GM23338 (cell line): Measurements from ENCODE around the gene SASH1. TPM values are rescaled to one million over a fixed set of nuclear protein-coding genes. Genes with fewer than 3 reads are reported as not detected.

Experiments
- ATAC-seq: fragments of 200-7000 bp; cut with Tn5 transposase; 3 replicates; pipeline ENCODE4 v1.9.1; 2020
- DNase-seq: peaks from one replicate; pipeline ENCODE4 v3.0.0-alpha.2; 2015; ENCODE audit warnings: low spot score
- H2AFZ ChIP-seq: fragments of 200-600 bp; sonication (generic); 2 replicates; pipeline ENCODE4 v1.8.0; 2016; ENCODE audit warnings: antibody characterized with exemption, mild to moderate bottlenecking, moderate library complexity
- H3F3A ChIP-seq: fragments of 200-600 bp; sonication (generic); replicated peaks from 2 replicates; pipeline ENCODE4 v1.8.0; 2017; ENCODE audit warnings: antibody characterized with exemption, mixed run types, low read depth
- H3K27ac ChIP-seq: fragments of 200-600 bp; sonication (generic); 2 replicates; pipeline ENCODE4 v1.6.1; 2016; ENCODE audit warnings: low read depth
- H3K27me3 ChIP-seq: fragments of 200-600 bp; sonication (generic); 2 replicates; pipeline ENCODE4 v1.8.0; 2016; ENCODE audit warnings: mild to moderate bottlenecking, mixed run types, moderate library complexity; ENCODE audit not compliant: insufficient read depth
- H3K36me3 ChIP-seq: fragments of 200-600 bp; sonication (generic); 2 replicates; pipeline ENCODE4 v1.8.0; 2016; ENCODE audit warnings: mild to moderate bottlenecking; ENCODE audit not compliant: insufficient read depth
- H3K4me1 ChIP-seq: fragments of 200-600 bp; sonication (generic); 2 replicates; pipeline ENCODE4 v1.8.0; 2016; ENCODE audit warnings: mild to moderate bottlenecking, moderate library complexity; ENCODE audit not compliant: insufficient read depth
- H3K4me2 ChIP-seq: fragments of 200-600 bp; sonication (generic); 2 replicates; pipeline ENCODE4 v1.7.1; 2017; ENCODE audit warnings: mixed run types
- H3K4me3 ChIP-seq: fragments of 200-600 bp; sonication (generic); 2 replicates; pipeline ENCODE4 v1.6.1; 2016; ENCODE audit warnings: mixed run types
- H3K79me2 ChIP-seq: fragments of 200-600 bp; sonication (generic); replicated peaks from 2 replicates; pipeline ENCODE4 v1.8.0; 2017; ENCODE audit warnings: mild to moderate bottlenecking; ENCODE audit not compliant: insufficient read depth
- H3K9me2 ChIP-seq: fragments of 200-600 bp; sonication (generic); 2 replicates; pipeline ENCODE4 v1.8.0; 2017; ENCODE audit not compliant: insufficient read depth
- H4K20me1 ChIP-seq: fragments of 200-600 bp; sonication (generic); replicated peaks from 2 replicates; pipeline ENCODE4 v1.8.0; 2017; ENCODE audit warnings: mild to moderate bottlenecking; ENCODE audit not compliant: insufficient read depth
- H3K27ac Mint-ChIP-seq: 2 replicates; pipeline ENCODE4 v1.8.0; 2020; ENCODE audit warnings: inconsistent platforms, mild to moderate bottlenecking, moderate library complexity, mixed read lengths
- H3K27me3 Mint-ChIP-seq: 3 replicates; pipeline ENCODE4 v1.8.0; 2022; ENCODE audit warnings: low read depth, mild to moderate bottlenecking, moderate library complexity, mixed read lengths, inconsistent platforms; ENCODE audit not compliant: insufficient read depth, poor library complexity
- H3K36me3 Mint-ChIP-seq: 3 replicates; pipeline ENCODE4 v1.8.0; 2021; ENCODE audit warnings: low read depth, mild to moderate bottlenecking, inconsistent platforms, moderate library complexity, mixed read lengths
- H3K4me1 Mint-ChIP-seq: 3 replicates; pipeline ENCODE4 v1.8.0; 2020; ENCODE audit warnings: mild to moderate bottlenecking, inconsistent platforms, mixed read lengths
- H3K4me3 Mint-ChIP-seq: 3 replicates; pipeline ENCODE4 v1.8.0; 2021; ENCODE audit warnings: moderate library complexity, mild to moderate bottlenecking, inconsistent platforms, mixed read lengths
- H3K9me3 Mint-ChIP-seq: 3 replicates; pipeline ENCODE4 v1.8.0; 2020; ENCODE audit warnings: moderate library complexity, mild to moderate bottlenecking, inconsistent platforms, mixed read lengths
- CREB1 ChIP-seq: fragments of 250-450 bp; sonication (Bioruptor Pico); IDR thresholded peaks from 2 replicates; pipeline ENCODE4 v1.5.0; 2020; ENCODE audit warnings: low read depth, mild to moderate bottlenecking, moderate library complexity
- JUNB ChIP-seq: IDR thresholded peaks from one replicate; pipeline ENCODE4 v1.6.1; 2016; ENCODE audit warnings: antibody characterized with exemption; ENCODE audit not compliant: unreplicated experiment
- NANOG ChIP-seq: IDR thresholded peaks from 2 replicates; pipeline ENCODE4 v1.6.1; 2016; ENCODE audit warnings: antibody characterized with exemption, borderline replicate concordance
- POLR2AphosphoS5 ChIP-seq: IDR thresholded peaks from 2 replicates; pipeline ENCODE4 v1.6.1; 2016; ENCODE audit warnings: antibody characterized with exemption, low read depth
- STAT1 ChIP-seq: IDR thresholded peaks from one replicate; pipeline ENCODE4 v1.6.1; 2016; ENCODE audit warnings: antibody characterized with exemption; ENCODE audit not compliant: unreplicated experiment
- ZNF114 ChIP-seq: fragments of 250-450 bp; sonication (Bioruptor Pico); IDR thresholded peaks from 2 replicates; pipeline ENCODE4 v1.5.0; 2020; ENCODE audit warnings: mild to moderate bottlenecking, moderate library complexity
- polyA plus RNA-seq: library from polyadenylated mRNA; unstranded; fragments of >200 nt; fragmentation: Nextera tagmentation; extraction: Ambion mirVana; gene quantifications from 2 replicates; pipeline ENCODE4 v1.2.1, GENCODE V29; 2016
- total RNA-seq: library from RNA; depleted of rRNA; stranded (reverse); fragments of >200 nt; shearing (Covaris generic); gene quantifications from 2 replicates; pipeline ENCODE4 v1.2.3, GENCODE V29; 2014
- TF ChIP-seq, protein P1 (sequence below), 2 experiments: fragments of 200-600 bp in 1 of 2; sonication (generic) in 1 of 2; conservative IDR thresholded peaks; 2 replicates each; pipeline versions ENCODE4 v1.5.1 to v1.6.1; 2016 to 2017; ENCODE audit warnings: antibody characterized with exemption in 2 of 2, low read depth in 2 of 2, mild to moderate bottlenecking in 2 of 2, moderate library complexity in 1 of 2
- TF ChIP-seq, protein P2 (sequence below): IDR thresholded peaks from 2 replicates; pipeline ENCODE4 v1.6.1; 2016; ENCODE audit warnings: antibody characterized with exemption
- TF ChIP-seq, protein P3 (sequence below): fragments of 250-450 bp; sonication (Bioruptor Pico); IDR thresholded peaks from 2 replicates; pipeline ENCODE4 v1.5.0; 2020; ENCODE audit warnings: mild to moderate bottlenecking, moderate library complexity
- TF ChIP-seq, protein P4 (sequence below): IDR thresholded peaks from one replicate; pipeline ENCODE4 v1.6.1; 2018; ENCODE audit warnings: antibody characterized with exemption; ENCODE audit not compliant: unreplicated experiment

Gene SASH1
- total and polyA plus RNA-seq, 2 experiments from 2014 or later, result 8.2 to 30.2 TPM

GRCh38 chr6:148492654-148493290, 150.1 kb downstream of the SASH1 start:
- Mint-ChIP-seq H3K27me3 (no peaks in the 10 kb centered on the region), H3K27ac (no peak overlapping the region), H3K9me3 (no peaks in the 10 kb centered on the region), H3K4me3 (no peak overlapping the region), H3K4me1 (no peaks in the 10 kb centered on the region), H3K36me3 (peaks cover 12% of the 10 kb centered on the region; the same call in 2 of the 3 replicates)
- no peak for ATAC-seq
- Histone ChIP-seq H3K4me2 (no peak overlapping the region), H4K20me1 (0 out of 2 replicates have a peak, but pooled peaks cover 5% of the 10 kb centered on the region), H3F3A (no peaks in the 10 kb centered on the region), H2AFZ (no peak overlapping the region), H3K9me2 (no peaks in the 10 kb centered on the region), H3K4me3 (no peak overlapping the region), H3K27ac (no peak overlapping the region), H3K36me3 (peaks cover 4% of the 10 kb centered on the region; the same call in 1 of the 2 replicates), H3K79me2 (no peaks in the 10 kb centered on the region), H3K27me3 (no peaks in the 10 kb centered on the region), H3K4me1 (peaks cover 3% of the 10 kb centered on the region; the same call in 1 of the 2 replicates)
- DNase-seq, result no peak
- no peak for TF ChIP-seq STAT1
- TF ChIP-seq, protein P1, sequence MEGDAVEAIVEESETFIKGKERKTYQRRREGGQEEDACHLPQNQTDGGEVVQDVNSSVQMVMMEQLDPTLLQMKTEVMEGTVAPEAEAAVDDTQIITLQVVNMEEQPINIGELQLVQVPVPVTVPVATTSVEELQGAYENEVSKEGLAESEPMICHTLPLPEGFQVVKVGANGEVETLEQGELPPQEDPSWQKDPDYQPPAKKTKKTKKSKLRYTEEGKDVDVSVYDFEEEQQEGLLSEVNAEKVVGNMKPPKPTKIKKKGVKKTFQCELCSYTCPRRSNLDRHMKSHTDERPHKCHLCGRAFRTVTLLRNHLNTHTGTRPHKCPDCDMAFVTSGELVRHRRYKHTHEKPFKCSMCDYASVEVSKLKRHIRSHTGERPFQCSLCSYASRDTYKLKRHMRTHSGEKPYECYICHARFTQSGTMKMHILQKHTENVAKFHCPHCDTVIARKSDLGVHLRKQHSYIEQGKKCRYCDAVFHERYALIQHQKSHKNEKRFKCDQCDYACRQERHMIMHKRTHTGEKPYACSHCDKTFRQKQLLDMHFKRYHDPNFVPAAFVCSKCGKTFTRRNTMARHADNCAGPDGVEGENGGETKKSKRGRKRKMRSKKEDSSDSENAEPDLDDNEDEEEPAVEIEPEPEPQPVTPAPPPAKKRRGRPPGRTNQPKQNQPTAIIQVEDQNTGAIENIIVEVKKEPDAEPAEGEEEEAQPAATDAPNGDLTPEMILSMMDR (conservative IDR thresholded peaks at IDR 0.05; ENCODE audit: low read depth in 2 of 2), result no peak
- no peak for TF ChIP-seq POLR2AphosphoS5
- TF ChIP-seq, protein P2, sequence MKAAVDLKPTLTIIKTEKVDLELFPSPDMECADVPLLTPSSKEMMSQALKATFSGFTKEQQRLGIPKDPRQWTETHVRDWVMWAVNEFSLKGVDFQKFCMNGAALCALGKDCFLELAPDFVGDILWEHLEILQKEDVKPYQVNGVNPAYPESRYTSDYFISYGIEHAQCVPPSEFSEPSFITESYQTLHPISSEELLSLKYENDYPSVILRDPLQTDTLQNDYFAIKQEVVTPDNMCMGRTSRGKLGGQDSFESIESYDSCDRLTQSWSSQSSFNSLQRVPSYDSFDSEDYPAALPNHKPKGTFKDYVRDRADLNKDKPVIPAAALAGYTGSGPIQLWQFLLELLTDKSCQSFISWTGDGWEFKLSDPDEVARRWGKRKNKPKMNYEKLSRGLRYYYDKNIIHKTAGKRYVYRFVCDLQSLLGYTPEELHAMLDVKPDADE, result no peak
- no peak for TF ChIP-seq CREB1 (CRISPR knock-in tag)
- TF ChIP-seq JUNB, result no peak
- TF ChIP-seq ZNF114 (CRISPR knock-in tag), result no peak
- TF ChIP-seq, protein P3, sequence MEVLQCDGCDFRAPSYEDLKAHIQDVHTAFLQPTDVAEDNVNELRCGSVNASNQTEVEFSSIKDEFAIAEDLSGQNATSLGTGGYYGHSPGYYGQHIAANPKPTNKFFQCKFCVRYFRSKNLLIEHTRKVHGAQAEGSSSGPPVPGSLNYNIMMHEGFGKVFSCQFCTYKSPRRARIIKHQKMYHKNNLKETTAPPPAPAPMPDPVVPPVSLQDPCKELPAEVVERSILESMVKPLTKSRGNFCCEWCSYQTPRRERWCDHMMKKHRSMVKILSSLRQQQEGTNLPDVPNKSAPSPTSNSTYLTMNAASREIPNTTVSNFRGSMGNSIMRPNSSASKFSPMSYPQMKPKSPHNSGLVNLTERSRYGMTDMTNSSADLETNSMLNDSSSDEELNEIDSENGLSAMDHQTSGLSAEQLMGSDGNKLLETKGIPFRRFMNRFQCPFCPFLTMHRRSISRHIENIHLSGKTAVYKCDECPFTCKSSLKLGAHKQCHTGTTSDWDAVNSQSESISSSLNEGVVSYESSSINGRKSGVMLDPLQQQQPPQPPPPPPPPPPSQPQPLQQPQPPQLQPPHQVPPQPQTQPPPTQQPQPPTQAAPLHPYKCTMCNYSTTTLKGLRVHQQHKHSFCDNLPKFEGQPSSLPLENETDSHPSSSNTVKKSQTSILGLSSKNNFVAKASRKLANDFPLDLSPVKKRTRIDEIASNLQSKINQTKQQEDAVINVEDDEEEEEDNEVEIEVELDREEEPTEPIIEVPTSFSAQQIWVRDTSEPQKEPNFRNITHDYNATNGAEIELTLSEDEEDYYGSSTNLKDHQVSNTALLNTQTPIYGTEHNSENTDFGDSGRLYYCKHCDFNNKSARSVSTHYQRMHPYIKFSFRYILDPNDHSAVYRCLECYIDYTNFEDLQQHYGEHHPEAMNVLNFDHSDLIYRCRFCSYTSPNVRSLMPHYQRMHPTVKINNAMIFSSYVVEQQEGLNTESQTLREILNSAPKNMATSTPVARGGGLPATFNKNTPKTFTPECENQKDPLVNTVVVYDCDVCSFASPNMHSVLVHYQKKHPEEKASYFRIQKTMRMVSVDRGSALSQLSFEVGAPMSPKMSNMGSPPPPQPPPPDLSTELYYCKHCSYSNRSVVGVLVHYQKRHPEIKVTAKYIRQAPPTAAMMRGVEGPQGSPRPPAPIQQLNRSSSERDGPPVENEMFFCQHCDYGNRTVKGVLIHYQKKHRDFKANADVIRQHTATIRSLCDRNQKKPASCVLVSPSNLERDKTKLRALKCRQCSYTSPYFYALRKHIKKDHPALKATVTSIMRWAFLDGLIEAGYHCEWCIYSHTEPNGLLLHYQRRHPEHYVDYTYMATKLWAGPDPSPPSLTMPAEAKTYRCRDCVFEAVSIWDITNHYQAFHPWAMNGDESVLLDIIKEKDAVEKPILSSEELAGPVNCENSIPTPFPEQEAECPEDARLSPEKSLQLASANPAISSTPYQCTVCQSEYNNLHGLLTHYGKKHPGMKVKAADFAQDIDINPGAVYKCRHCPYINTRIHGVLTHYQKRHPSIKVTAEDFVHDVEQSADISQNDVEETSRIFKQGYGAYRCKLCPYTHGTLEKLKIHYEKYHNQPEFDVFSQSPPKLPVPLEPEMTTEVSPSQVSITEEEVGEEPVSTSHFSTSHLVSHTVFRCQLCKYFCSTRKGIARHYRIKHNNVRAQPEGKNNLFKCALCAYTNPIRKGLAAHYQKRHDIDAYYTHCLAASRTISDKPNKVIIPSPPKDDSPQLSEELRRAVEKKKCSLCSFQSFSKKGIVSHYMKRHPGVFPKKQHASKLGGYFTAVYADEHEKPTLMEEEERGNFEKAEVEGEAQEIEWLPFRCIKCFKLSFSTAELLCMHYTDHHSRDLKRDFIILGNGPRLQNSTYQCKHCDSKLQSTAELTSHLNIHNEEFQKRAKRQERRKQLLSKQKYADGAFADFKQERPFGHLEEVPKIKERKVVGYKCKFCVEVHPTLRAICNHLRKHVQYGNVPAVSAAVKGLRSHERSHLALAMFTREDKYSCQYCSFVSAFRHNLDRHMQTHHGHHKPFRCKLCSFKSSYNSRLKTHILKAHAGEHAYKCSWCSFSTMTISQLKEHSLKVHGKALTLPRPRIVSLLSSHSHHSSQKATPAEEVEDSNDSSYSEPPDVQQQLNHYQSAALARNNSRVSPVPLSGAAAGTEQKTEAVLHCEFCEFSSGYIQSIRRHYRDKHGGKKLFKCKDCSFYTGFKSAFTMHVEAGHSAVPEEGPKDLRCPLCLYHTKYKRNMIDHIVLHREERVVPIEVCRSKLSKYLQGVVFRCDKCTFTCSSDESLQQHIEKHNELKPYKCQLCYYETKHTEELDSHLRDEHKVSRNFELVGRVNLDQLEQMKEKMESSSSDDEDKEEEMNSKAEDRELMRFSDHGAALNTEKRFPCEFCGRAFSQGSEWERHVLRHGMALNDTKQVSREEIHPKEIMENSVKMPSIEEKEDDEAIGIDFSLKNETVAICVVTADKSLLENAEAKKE (CRISPR knock-in tag), result no peak
- TF ChIP-seq, protein P4, sequence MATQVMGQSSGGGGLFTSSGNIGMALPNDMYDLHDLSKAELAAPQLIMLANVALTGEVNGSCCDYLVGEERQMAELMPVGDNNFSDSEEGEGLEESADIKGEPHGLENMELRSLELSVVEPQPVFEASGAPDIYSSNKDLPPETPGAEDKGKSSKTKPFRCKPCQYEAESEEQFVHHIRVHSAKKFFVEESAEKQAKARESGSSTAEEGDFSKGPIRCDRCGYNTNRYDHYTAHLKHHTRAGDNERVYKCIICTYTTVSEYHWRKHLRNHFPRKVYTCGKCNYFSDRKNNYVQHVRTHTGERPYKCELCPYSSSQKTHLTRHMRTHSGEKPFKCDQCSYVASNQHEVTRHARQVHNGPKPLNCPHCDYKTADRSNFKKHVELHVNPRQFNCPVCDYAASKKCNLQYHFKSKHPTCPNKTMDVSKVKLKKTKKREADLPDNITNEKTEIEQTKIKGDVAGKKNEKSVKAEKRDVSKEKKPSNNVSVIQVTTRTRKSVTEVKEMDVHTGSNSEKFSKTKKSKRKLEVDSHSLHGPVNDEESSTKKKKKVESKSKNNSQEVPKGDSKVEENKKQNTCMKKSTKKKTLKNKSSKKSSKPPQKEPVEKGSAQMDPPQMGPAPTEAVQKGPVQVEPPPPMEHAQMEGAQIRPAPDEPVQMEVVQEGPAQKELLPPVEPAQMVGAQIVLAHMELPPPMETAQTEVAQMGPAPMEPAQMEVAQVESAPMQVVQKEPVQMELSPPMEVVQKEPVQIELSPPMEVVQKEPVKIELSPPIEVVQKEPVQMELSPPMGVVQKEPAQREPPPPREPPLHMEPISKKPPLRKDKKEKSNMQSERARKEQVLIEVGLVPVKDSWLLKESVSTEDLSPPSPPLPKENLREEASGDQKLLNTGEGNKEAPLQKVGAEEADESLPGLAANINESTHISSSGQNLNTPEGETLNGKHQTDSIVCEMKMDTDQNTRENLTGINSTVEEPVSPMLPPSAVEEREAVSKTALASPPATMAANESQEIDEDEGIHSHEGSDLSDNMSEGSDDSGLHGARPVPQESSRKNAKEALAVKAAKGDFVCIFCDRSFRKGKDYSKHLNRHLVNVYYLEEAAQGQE, result no peak
- TF ChIP-seq NANOG, result no peak
